Measurements from ENCODE around the gene ETV3L.

Gene ETV3L

GRCh38 chr1:157099633-157100009, at the start of gene ETV3L:
TSS of gene ETV3L (minus strand) at chr1:157099808. CDS start at chr1:157099523, 285 bp downstream.
- H3K9me2 ChIP-seq (replicated peaks; ENCODE audit: control insufficient read depth, low read length): no peaks in the 10 kb centered on the region
- peaks cover 27% of the 10 kb centered on the region for H3K27me3 ChIP-seq (ENCODE audit: control insufficient read depth, low read length)
- no peak within 1 kb of the TSS for H3K27ac ChIP-seq (ENCODE audit: low read depth, low read length)
- H3K9me3 ChIP-seq (ENCODE audit: control insufficient read depth, insufficient read depth, low read length): no peaks in the 10 kb centered on the region
- no peaks in the 10 kb centered on the region for H3F3A ChIP-seq (ENCODE audit: control insufficient read depth, insufficient read depth)
- H3K36me3 ChIP-seq (ENCODE audit: control insufficient read depth, low read length): no peaks in the 10 kb centered on the region
- H3K4me2 ChIP-seq (ENCODE audit: low read length): no peak within 1 kb of the TSS
- no peak for TF ChIP-seq EZH2phosphoT487 (IDR thresholded peaks at IDR 0.05; ENCODE audit: borderline replicate concordance, low read length)
- TF ChIP-seq CTCF (IDR thresholded peaks at IDR 0.05; ENCODE audit: low read depth, low read length, poor library complexity, severe bottlenecking): no peak
- no peak within 1 kb of the TSS for H3K4me3 ChIP-seq (ENCODE audit: low read length)
- no peaks in the 10 kb centered on the region for H4K20me1 ChIP-seq (ENCODE audit: control insufficient read depth, insufficient read depth, low read depth, low read length)
- no peaks in the 10 kb centered on the region for H3K79me2 ChIP-seq (ENCODE audit: control insufficient read depth, low read length)
- no peaks in the 10 kb centered on the region for H3K4me1 ChIP-seq (ENCODE audit: control insufficient read depth, low read length)

- Histone ChIP-seq H3K4me1 (ENCODE audit: control insufficient read depth, low read length) (peaks cover 3% of the 10 kb centered on the region; the same call in 1 of the 2 replicates), H3K36me3 (ENCODE audit: control insufficient read depth, low read length) (no peaks in the 10 kb centered on the region), H4K20me1 (ENCODE audit: control insufficient read depth, insufficient read depth, low read depth, low read length) (no peaks in the 10 kb centered on the region), H3K4me2 (ENCODE audit: low read length) (no peak overlapping the region), H3K79me2 (ENCODE audit: control insufficient read depth, low read length) (no peaks in the 10 kb centered on the region), H3K9me2 (replicated peaks; ENCODE audit: control insufficient read depth, low read length) (no peaks in the 10 kb centered on the region), H3F3A (ENCODE audit: control insufficient read depth, insufficient read depth) (no peaks in the 10 kb centered on the region), H3K4me3 (ENCODE audit: low read length) (no peak overlapping the region), H3K27ac (ENCODE audit: low read depth, low read length) (no peak overlapping the region), H3K9me3 (ENCODE audit: control insufficient read depth, insufficient read depth, low read length) (no peaks in the 10 kb centered on the region), H3K27me3 (ENCODE audit: control insufficient read depth, low read length) (peaks cover 20% of the 10 kb centered on the region)
- TF ChIP-seq EZH2phosphoT487 (IDR thresholded peaks at IDR 0.05; ENCODE audit: borderline replicate concordance, low read length) (no peak), CTCF (IDR thresholded peaks at IDR 0.05; ENCODE audit: low read depth, low read length, poor library complexity, severe bottlenecking) (no peak)
Observed at GRCh38 chr1:157147906-157148700, 48.5 kb upstream of the ETV3L start.

- H3K9me2 ChIP-seq (replicated peaks; ENCODE audit: control insufficient read depth, low read length): no peaks in the 10 kb centered on the region
- H3K4me2 ChIP-seq (ENCODE audit: low read length): no peak overlapping the region
- H3F3A ChIP-seq (ENCODE audit: control insufficient read depth, insufficient read depth): no peaks in the 10 kb centered on the region
- H3K4me1 ChIP-seq (ENCODE audit: control insufficient read depth, low read length): peaks cover 3% of the 10 kb centered on the region; the same call in 1 of the 2 replicates
- no peak overlapping the region for H3K27ac ChIP-seq (ENCODE audit: low read depth, low read length)
- no peaks in the 10 kb centered on the region for H4K20me1 ChIP-seq (ENCODE audit: control insufficient read depth, insufficient read depth, low read depth, low read length)
- TF ChIP-seq CTCF (IDR thresholded peaks at IDR 0.05; ENCODE audit: low read depth, low read length, poor library complexity, severe bottlenecking): no peak
- TF ChIP-seq EZH2phosphoT487 (IDR thresholded peaks at IDR 0.05; ENCODE audit: borderline replicate concordance, low read length): no peak
- peaks cover 18% of the 10 kb centered on the region for H3K27me3 ChIP-seq (ENCODE audit: control insufficient read depth, low read length)
- no peaks in the 10 kb centered on the region for H3K36me3 ChIP-seq (ENCODE audit: control insufficient read depth, low read length)
- no peaks in the 10 kb centered on the region for H3K9me3 ChIP-seq (ENCODE audit: control insufficient read depth, insufficient read depth, low read length)
- H3K79me2 ChIP-seq (ENCODE audit: control insufficient read depth, low read length): no peaks in the 10 kb centered on the region
- H3K4me3 ChIP-seq (ENCODE audit: low read length): no peak overlapping the region
Observed at GRCh38 chr1:157147037-157147436, 47.4 kb upstream of the ETV3L start.

Data from DOHH2 (cell line).